K562 (cell line): ENCODE data around the gene GPER1.

ENCODE experiments used
- ATF3 ChIP-seq, 2 experiments: fragments of 450-650 bp in 1 of 2; sonication (generic) in 1 of 2; formaldehyde crosslinking in 1 of 2; IDR thresholded peaks in 1 of 2; conservative IDR thresholded peaks in 1 of 2; 2 replicates each; pipeline versions ENCODE4 v1.6.1 to v1.8.1; 2016 to 2023; ENCODE audit warnings: mild to moderate bottlenecking in 2 of 2, moderate library complexity in 2 of 2, inconsistent platforms in 1 of 2, missing genetic modification reagents in 1 of 2
- STAT5B ChIP-seq: fragments of 250-450 bp; sonication (Bioruptor Pico); IDR thresholded peaks from 2 replicates; pipeline ENCODE4 v1.8.0; 2021; ENCODE audit warnings: mild to moderate bottlenecking, inconsistent platforms

- TF ChIP-seq ATF3 (IDR thresholded peaks at IDR 0.05) (no peak), ATF3 (CRISPR knock-in tag; conservative IDR thresholded peaks at IDR 0.05) (no peak), STAT5B (CRISPR knock-in tag) (no peak)
These were observed 23.3 kb upstream of the GPER1 start for GRCh38 chr7:1064581-1064980.
